Measurements from ENCODE around the gene LRRN3.
A peak's percentile ranks its signal among the peaks of the same experiment; 100 is the strongest.

Gene LRRN3

GRCh38 chr7:111098011-111098925 is 7.3 kb downstream of the LRRN3 start:
- Histone ChIP-seq H3K27ac (no peak overlapping the region), H3K4me1 (peaks cover 0 to 16% (median 0%) of the 10 kb centered on the region in 4 donors), H3K27me3 (no peaks in the 10 kb centered on the region), H3K4me3 (no peak overlapping the region), H3K9me3 (no peaks in the 10 kb centered on the region), H3K36me3 (no peaks in the 10 kb centered on the region)
- intact Hi-C loops (cut with DNase I; ENCODE audit: low total_unique reads): loop anchor here (10.0 kb wide), 1 partner anchor 637 kb away; no protein-coding TSS in a partner anchor
- TF ChIP-seq CTCF (IDR thresholded peaks at IDR 0.05): peak; percentile 44 to 63
- DNase-seq: peak in 1 of 2 donors; percentile 59

- Histone ChIP-seq H3K4me3 (no peak overlapping the region), H3K27me3 (no peaks in the 10 kb centered on the region), H3K9me3 (no peaks in the 10 kb centered on the region), H3K36me3 (no peaks in the 10 kb centered on the region), H3K27ac (no peak overlapping the region), H3K4me1 (peaks cover 0 to 10% (median 0%) of the 10 kb centered on the region in 4 donors)
- TF ChIP-seq CTCF (IDR thresholded peaks at IDR 0.05): no peak
- no peak for DNase-seq
- intact Hi-C loops (cut with DNase I; ENCODE audit: low total_unique reads): loop anchor here (10.0 kb wide), 1 partner anchor 636 kb away; no protein-coding TSS in a partner anchor
These were observed 8.0 kb downstream of the LRRN3 start for GRCh38 chr7:111098926-111099250.

- TF ChIP-seq CTCF (IDR thresholded peaks at IDR 0.05): no peak
- H3K27ac ChIP-seq: no peak overlapping the region
- no peak overlapping the region for H3K4me3 ChIP-seq
- H3K4me1 ChIP-seq: peaks cover 0 to 10% (median 0%) of the 10 kb centered on the region in 4 donors
- no peaks in the 10 kb centered on the region for H3K36me3 ChIP-seq
- no peak for DNase-seq
- no peaks in the 10 kb centered on the region for H3K27me3 ChIP-seq
- intact Hi-C loops (cut with DNase I; ENCODE audit: low total_unique reads): no loop called here
- no peaks in the 10 kb centered on the region for H3K9me3 ChIP-seq
These were observed 11.1 kb downstream of the LRRN3 start for GRCh38 chr7:111101856-111102646.

GRCh38 chr7:111103136-111103535 is 12.2 kb downstream of the LRRN3 start:
- Histone ChIP-seq H3K4me3 (no peak overlapping the region), H3K36me3 (no peaks in the 10 kb centered on the region), H3K27me3 (no peaks in the 10 kb centered on the region), H3K9me3 (no peaks in the 10 kb centered on the region), H3K4me1 (peaks cover 0 to 16% (median 0%) of the 10 kb centered on the region in 4 donors), H3K27ac (no peak overlapping the region)
- no peak for DNase-seq
- no peak for TF ChIP-seq CTCF (IDR thresholded peaks at IDR 0.05)
- intact Hi-C loops (cut with DNase I; ENCODE audit: low total_unique reads): no loop called here

- no peak overlapping the region for H3K27ac ChIP-seq
- intact Hi-C loops (cut with DNase I; ENCODE audit: low total_unique reads): no loop called here
- no peak for DNase-seq
- no peaks in the 10 kb centered on the region for H3K27me3 ChIP-seq
- H3K4me1 ChIP-seq: peaks cover 0 to 18% (median 0%) of the 10 kb centered on the region in 4 donors
- H3K9me3 ChIP-seq: no peaks in the 10 kb centered on the region
- H3K4me3 ChIP-seq: no peak overlapping the region
- no peak for TF ChIP-seq CTCF (IDR thresholded peaks at IDR 0.05)
- no peaks in the 10 kb centered on the region for H3K36me3 ChIP-seq
These were observed 12.8 kb downstream of the LRRN3 start for GRCh38 chr7:111103678-111104274.
